K562 (cell line): Measurements from ENCODE around the gene ANKRD13A. TPM values are rescaled to one million over a fixed set of nuclear protein-coding genes. Genes with fewer than 3 reads are reported as not detected.

Experiments used
- ATAC-seq: fragments of 200-7000 bp; cut with Tn5 transposase; 3 replicates; pipeline ENCODE4 v1.9.1; 2020; ENCODE audit warnings: moderate library complexity
- BruUV-seq: library from RNA; stranded (reverse); fragments of 400-500 nt; replicated peaks from 2 replicates; lab custom pipeline; 2021; lab: Mats Ljungman, UMichigan
- CTCF ChIA-PET: fragments of 300-600 bp; formaldehyde crosslinking; extraction: SDS; loops from one replicate; lab custom pipeline; 2021; ENCODE audit warnings: low intra/inter-chr PET ratio; lab: Yijun Ruan, JAX
- POLR2A ChIA-PET: fragments of 300-600, 350-650 bp; sonication (Branson Sonifier 250); formaldehyde crosslinking; extraction: SDS; loops from one replicate; lab custom pipeline; 2021; ENCODE audit warnings: antibody characterized with exemption, inconsistent platforms; lab: Yijun Ruan, JAX
- DNase-seq, 4 experiments: peaks; one replicate each; pipeline versions ENCODE4 v3.0.0 to v3.0.0-alpha.2; 2011 to 2018; ENCODE audit warnings: low spot score in 3 of 4, mixed read lengths in 3 of 4; ENCODE audit errors: extremely low read depth in 1 of 4
- FAIRE-seq: peaks from 2 replicates; lab custom pipeline; 2011; peaks lifted over from hg19 to GRCh38; lab: Jason Lieb, UNC
- H2AFZ ChIP-seq: 2 replicates; pipeline ENCODE4 v1.6.0; 2011; ENCODE audit warnings: low read depth, low read length, control low read depth, inconsistent platforms
- H3K27ac ChIP-seq: fragments of 200-600 bp; 3 replicates; pipeline ENCODE4 v1.8.0; 2011; ENCODE audit warnings: low read depth, mild to moderate bottlenecking, control low read depth, inconsistent platforms, low read length, moderate library complexity, mixed read lengths; ENCODE audit errors: extremely low read depth
- H3K27me3 ChIP-seq, 2 experiments: fragments of 300-600 bp in 1 of 2; 2 replicates in 1 of 2; 3 replicates in 1 of 2; pipeline versions ENCODE4 v1.6.0 to v1.8.0; 2011; ENCODE audit warnings: inconsistent platforms in 2 of 2, low read length in 2 of 2, mild to moderate bottlenecking in 1 of 2, mixed read lengths in 1 of 2, moderate library complexity in 1 of 2; ENCODE audit not compliant: control insufficient read depth in 2 of 2, insufficient read depth in 2 of 2
- H3K36me3 ChIP-seq: fragments of 300-600 bp; 3 replicates; pipeline ENCODE4 v1.8.0; 2011; ENCODE audit warnings: mild to moderate bottlenecking, low read length, inconsistent platforms; ENCODE audit not compliant: control insufficient read depth, insufficient read depth
- H3K4me1 ChIP-seq, 2 experiments: fragments of 200-600 bp in 1 of 2; replicated peaks in 1 of 2; 2 replicates in 1 of 2; 3 replicates in 1 of 2; pipeline versions ENCODE4 v1.5.1 to v1.8.0; 2011; ENCODE audit warnings: inconsistent platforms in 2 of 2, low read length in 2 of 2, mild to moderate bottlenecking in 1 of 2, mixed read lengths in 1 of 2, moderate library complexity in 1 of 2; ENCODE audit not compliant: control insufficient read depth in 2 of 2, insufficient read depth in 2 of 2
- H3K4me2 ChIP-seq: 2 replicates; pipeline ENCODE4 v1.6.1; 2011; ENCODE audit warnings: low read length, control low read depth, inconsistent platforms, mixed read lengths; ENCODE audit not compliant: insufficient read depth
- H3K4me3 ChIP-seq: fragments of 200-600 bp; sonication (generic), shearing (Covaris generic); 2 replicates; pipeline ENCODE4 v1.5.1; 2016; ENCODE audit warnings: control low read depth, inconsistent platforms
- H3K79me2 ChIP-seq: fragments of 200-600 bp; 3 replicates; pipeline ENCODE4 v1.8.0; 2011; ENCODE audit warnings: low read length, inconsistent platforms; ENCODE audit not compliant: control insufficient read depth, insufficient read depth
- H3K9ac ChIP-seq, 2 experiments: 2 replicates each; pipeline versions ENCODE4 v1.6.0 to v1.6.1; 2011; ENCODE audit warnings: low read depth in 2 of 2, low read length in 2 of 2, control low read depth in 1 of 2, inconsistent platforms in 1 of 2, mild to moderate bottlenecking in 1 of 2, mixed read lengths in 1 of 2; ENCODE audit not compliant: insufficient read depth in 1 of 2
- H3K9me1 ChIP-seq: one replicate; pipeline ENCODE4 v1.6.0; 2011; ENCODE audit warnings: inconsistent platforms, mild to moderate bottlenecking, low read length, moderate library complexity; ENCODE audit not compliant: control insufficient read depth, insufficient read depth
- H3K9me3 ChIP-seq: replicated peaks from 2 replicates; pipeline ENCODE4 v1.5.1; 2011; ENCODE audit warnings: low read depth, low read length, inconsistent platforms; ENCODE audit not compliant: control insufficient read depth, insufficient read depth
- H4K20me1 ChIP-seq: replicated peaks from 2 replicates; pipeline ENCODE4 v1.6.1; 2011; ENCODE audit warnings: low read length, inconsistent platforms, mixed read lengths; ENCODE audit not compliant: control insufficient read depth, insufficient read depth
- CBX3 ChIP-seq, 2 experiments: IDR thresholded peaks; 1 replicate in 1 of 2; 2 replicates in 1 of 2; pipeline ENCODE4 v1.6.1; 2012; ENCODE audit warnings: inconsistent platforms in 2 of 2, low read length in 2 of 2, borderline replicate concordance in 1 of 2, control low read depth in 1 of 2
- MXI1 ChIP-seq: IDR thresholded peaks from 2 replicates; pipeline ENCODE4 v1.6.1; 2011; ENCODE audit warnings: low read depth, mild to moderate bottlenecking, improper control_type of control experiment, low read length
- NFATC3 ChIP-seq: fragments of 450-650 bp; IDR thresholded peaks from 2 replicates; pipeline ENCODE4 v1.6.1; 2017; ENCODE audit warnings: mild to moderate bottlenecking
- PKNOX1 ChIP-seq: fragments of 450-650 bp; IDR thresholded peaks from 2 replicates; pipeline ENCODE4 v1.6.1; 2016
- ZFP30 ChIP-seq: fragments of 250-450 bp; sonication (Bioruptor Pico); IDR thresholded peaks from 2 replicates; pipeline ENCODE4 v1.8.0; 2022; ENCODE audit warnings: moderate library complexity, mild to moderate bottlenecking, inconsistent platforms, borderline replicate concordance
- ZNF133 ChIP-seq: fragments of 250-450 bp; sonication (Bioruptor Pico); IDR thresholded peaks from 2 replicates; pipeline ENCODE4 v1.4.0; 2020; ENCODE audit warnings: mild to moderate bottlenecking
- WGBS: fragments of 100-300 bp; shearing (Covaris generic); methylation state at CpG from one replicate; pipeline ENCODE4 v1.1.6; 2016; ENCODE audit warnings: low coverage, mixed read lengths; ENCODE audit not compliant: insufficient coverage; ENCODE audit errors: missing lambda C conversion rate; 5-methylcytosine and 5-hydroxymethylcytosine counted together
- in situ Hi-C: fragments of 300-500 bp; cut with MboI; formaldehyde crosslinking; loops from 4 replicates; pipeline ENCODE4 v1.15.0; 2018; ENCODE audit warnings: inconsistent platforms, mixed read lengths
- intact Hi-C: fragments of 100-400 bp; cut with micrococcal nuclease; formaldehyde crosslinking; loops from 2 replicates; pipeline ENCODE4 v1.14.2; 2022
- polyA plus RNA-seq, 8 experiments: library from polyadenylated mRNA; depleted of rRNA in 4 of 8; stranded (reverse) in 5 of 8; unstranded in 3 of 8; fragments of >200 nt; fragmentation: Nextera tagmentation in 2 of 8; fragmentation: Illumina TruSeq in 1 of 8; extraction: Ambion mirVana in 2 of 8; extraction: Trizol in 1 of 8; gene quantifications; 2 replicates each; pipeline versions ENCODE4 v1.2.1 to v1.2.3, GENCODE V29; 2011 to 2014; ENCODE audit warnings: inconsistent platforms in 1 of 8, missing spikeins in 1 of 8
- total RNA-seq, 7 experiments: library from RNA; depleted of rRNA in 6 of 7; stranded (reverse); fragments of >200 nt in 6 of 7; fragmentation: Illumina TruSeq in 2 of 7; extraction: Trizol in 2 of 7; gene quantifications; 2 replicates each; pipeline versions ENCODE4 v1.2.1 to v1.2.3, GENCODE V29; 2011 to 2021; ENCODE audit warnings: low replicate concordance in 1 of 7

ANKRD13A gene
- total and polyA plus RNA-seq, 9 of the 15 experiments (the other 6 are each of a cell fraction or from before 2014, with no cell fraction given) = 5.0 to 55.0 (median 41.5) TPM

GRCh38 chr12:110035534-110036104 lies 36.4 kb downstream of the ANKRD13A start:
- no TSS peak for BruUV-seq

GRCh38 chr12:110037315-110037714 lies 38.1 kb downstream of the ANKRD13A start:
- Histone ChIP-seq H3K4me2 (no peak overlapping the region), H3K9me1 (no peaks in the 10 kb centered on the region), H3K9ac (peak overlapping the region in 1 of 2 experiments; percentile 43; a peak in 1 of 4 replicates), H3K9me3 (no peaks in the 10 kb centered on the region), H3K4me1 (peaks cover 0 to 19% of the 10 kb centered on the region in 2 experiments; a peak in 4 of 5 replicates), H4K20me1 (no peaks in the 10 kb centered on the region), H3K79me2 (peaks cover 3% of the 10 kb centered on the region; the same call in 1 of the 3 replicates), H3K36me3 (peaks cover 66% of the 10 kb centered on the region), H2AFZ (no peak overlapping the region), H3K4me3 (no peak overlapping the region), H3K27ac (no peak overlapping the region), H3K27me3 (no peaks in the 10 kb centered on the region)
- BruUV-seq = no TSS peak
- FAIRE-seq = no peak
- WGBS = 97% methylated on average over 5 of the region's 5 CpGs
- in situ Hi-C loops (no loop called here), intact Hi-C loops (no loop called here)
- DNase-seq = no peak
- TF ChIP-seq PKNOX1 (0 out of 2 replicates have a peak, but pooled peaks have one; percentile 22), MXI1 (no peak)
- no peak for ATAC-seq
- ChIA-PET POLR2A (interaction anchor here (1.0 to 1.1 kb wide), 2 partner anchors 9 to 13 kb away, joined by 3 to 5 read pairs; no protein-coding TSS in a partner anchor), CTCF (no interaction called here)

More at GRCh38 chr12:110035534-110036104, 36.4 kb downstream of the ANKRD13A start:
- Histone ChIP-seq H3K27ac (no peak overlapping the region), H3K9me1 (no peaks in the 10 kb centered on the region), H3K36me3 (peaks cover 62% of the 10 kb centered on the region), H3K4me2 (no peak overlapping the region), H3K4me1 (peaks cover 0 to 19% of the 10 kb centered on the region in 2 experiments; a peak in 4 of 5 replicates), H3K4me3 (no peak overlapping the region), H3K9ac (no peak overlapping the region), H3K9me3 (no peaks in the 10 kb centered on the region), H2AFZ (no peak overlapping the region), H3K27me3 (no peaks in the 10 kb centered on the region), H4K20me1 (no peaks in the 10 kb centered on the region), H3K79me2 (peaks cover 3% of the 10 kb centered on the region; the same call in 1 of the 3 replicates)
- in situ Hi-C loops = no loop called here
- ChIA-PET POLR2A (interaction anchor here (0.6 kb wide), 1 partner anchor 12 kb away, joined by 3 read pairs; no protein-coding TSS in a partner anchor), CTCF (interaction anchor here (0.9 kb wide), 1 partner anchor 65 kb away, joined by 5 read pairs; no protein-coding TSS in a partner anchor)
- intact Hi-C loops = no loop called here
- DNase-seq (no peak), FAIRE-seq (no peak), ATAC-seq (no peak)
- TF ChIP-seq CBX3 (IDR thresholded peaks at IDR 0.05; ENCODE audit: borderline replicate concordance in 1 of 2, low read length in 2 of 2) (no peak), ZNF133 (CRISPR knock-in tag) (no peak), NFATC3 (no peak), ZFP30 (CRISPR knock-in tag) (no peak)
- 89% methylated on average over 7 of the region's 7 CpGs for WGBS
